Neural crest cell (in vitro differentiated cells): ENCODE data around the gene ARHGEF10L. TPM values are rescaled to one million over a fixed set of nuclear protein-coding genes. Genes with fewer than 3 reads are reported as not detected.

Source experiments
- DNase-seq: peaks from one replicate; pipeline ENCODE4 v3.0.0; 2021; ENCODE audit warnings: low read depth, mixed read lengths, low spot score
- H3K27ac Mint-ChIP-seq: one replicate; pipeline ENCODE4 v1.8.0; 2021; ENCODE audit warnings: mild to moderate bottlenecking, mixed read lengths; ENCODE audit not compliant: unreplicated experiment
- H3K27me3 Mint-ChIP-seq: 2 replicates; pipeline ENCODE4 v1.8.0; 2021; ENCODE audit warnings: low read depth, mild to moderate bottlenecking, mixed read lengths
- H3K36me3 Mint-ChIP-seq: 2 replicates; pipeline ENCODE4 v1.8.0; 2021; ENCODE audit warnings: low read depth, mild to moderate bottlenecking, mixed read lengths
- H3K4me1 Mint-ChIP-seq: 2 replicates; pipeline ENCODE4 v1.8.0; 2021; ENCODE audit warnings: mixed read lengths
- H3K4me3 Mint-ChIP-seq: one replicate; pipeline ENCODE4 v1.8.0; 2021; ENCODE audit warnings: mild to moderate bottlenecking, mixed read lengths
- H3K9me3 Mint-ChIP-seq: 2 replicates; pipeline ENCODE4 v1.8.0; 2021; ENCODE audit warnings: mixed read lengths
- CTCF ChIP-seq: fragments of 200-600 bp; sonication (generic); conservative IDR thresholded peaks from 2 replicates; pipeline ENCODE4 v1.5.0; 2021; ENCODE audit warnings: antibody characterized with exemption, mild to moderate bottlenecking
- total RNA-seq: library from RNA; stranded (reverse); gene quantifications from 2 replicates; pipeline ENCODE4 v1.2.1, GENCODE V29; 2021

The ARHGEF10L gene
- total RNA-seq, 1 donor from 2014 or later, result 22.2 TPM

- Mint-ChIP-seq H3K4me3 (no peak overlapping the region), H3K27me3 (peaks cover 4% of the 10 kb centered on the region), H3K9me3 (no peaks in the 10 kb centered on the region), H3K4me1 (no peaks in the 10 kb centered on the region), H3K27ac (no peak overlapping the region), H3K36me3 (no peaks in the 10 kb centered on the region)
- TF ChIP-seq CTCF, result no peak
- no peak for DNase-seq
These were observed 197.1 kb downstream of the ARHGEF10L start for GRCh38 chr1:17736625-17737024.

- Mint-ChIP-seq H3K27me3 (peaks cover 12% of the 10 kb centered on the region), H3K36me3 (no peaks in the 10 kb centered on the region), H3K4me1 (no peaks in the 10 kb centered on the region), H3K4me3 (no peak overlapping the region), H3K9me3 (no peaks in the 10 kb centered on the region), H3K27ac (no peak overlapping the region)
- DNase-seq, result no peak
- TF ChIP-seq CTCF, result no peak
These were observed 199.6 kb downstream of the ARHGEF10L start for GRCh38 chr1:17739050-17739449.

- Mint-ChIP-seq H3K4me3 (no peak overlapping the region), H3K27ac (no peak overlapping the region), H3K9me3 (no peaks in the 10 kb centered on the region), H3K27me3 (peaks cover 12% of the 10 kb centered on the region), H3K4me1 (peaks cover 4% of the 10 kb centered on the region), H3K36me3 (no peaks in the 10 kb centered on the region)
- DNase-seq, result no peak
- no peak for TF ChIP-seq CTCF
These were observed 201.6 kb downstream of the ARHGEF10L start for GRCh38 chr1:17741052-17741451.

DNA sequence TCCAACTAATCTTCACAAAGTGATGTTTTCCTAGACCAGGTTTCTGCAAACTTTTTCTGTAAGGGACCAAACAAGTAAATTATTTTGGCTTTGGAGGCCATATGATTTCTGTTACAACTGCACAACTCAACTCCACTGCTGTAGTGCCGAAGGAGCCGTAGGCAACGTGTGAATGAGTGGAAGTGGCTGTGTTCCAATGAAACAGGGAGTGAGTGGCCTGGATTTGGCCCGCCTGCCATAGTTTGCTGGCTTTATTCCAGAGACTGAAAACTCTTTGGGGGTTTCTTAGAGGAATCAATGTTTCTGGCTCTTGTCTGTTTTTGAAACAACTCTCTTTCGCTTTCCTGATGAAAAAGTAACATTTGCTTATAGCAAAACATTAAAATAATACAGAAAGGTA lies 203.1 kb downstream of the ARHGEF10L start:
- H3K27ac Mint-ChIP-seq, result no peak overlapping the region
- no peaks in the 10 kb centered on the region for H3K9me3 Mint-ChIP-seq
- no peak for TF ChIP-seq CTCF
- DNase-seq, result no peak
- no peak overlapping the region for H3K4me3 Mint-ChIP-seq
- H3K4me1 Mint-ChIP-seq, result peaks cover 4% of the 10 kb centered on the region
- H3K36me3 Mint-ChIP-seq, result no peaks in the 10 kb centered on the region
- peaks cover 12% of the 10 kb centered on the region for H3K27me3 Mint-ChIP-seq

- no peaks in the 10 kb centered on the region for H3K9me3 Mint-ChIP-seq
- no peak overlapping the region for H3K27ac Mint-ChIP-seq
- peaks cover 4% of the 10 kb centered on the region for H3K4me1 Mint-ChIP-seq
- DNase-seq, result no peak
- no peak overlapping the region for H3K4me3 Mint-ChIP-seq
- no peaks in the 10 kb centered on the region for H3K36me3 Mint-ChIP-seq
- H3K27me3 Mint-ChIP-seq, result peaks cover 12% of the 10 kb centered on the region
- TF ChIP-seq CTCF, result no peak
These were observed 203.6 kb downstream of the ARHGEF10L start for GRCh38 chr1:17743008-17743647.
